Panc1 (cell line): ENCODE results near the gene NADK2.

Experiments used
- CTCF ChIP-seq: fragments of 450-650 bp; IDR thresholded peaks from 2 replicates; pipeline ENCODE4 v1.5.1; 2017; ENCODE audit warnings: mild to moderate bottlenecking
- POLR2AphosphoS5 ChIP-seq: IDR thresholded peaks from 2 replicates; pipeline ENCODE4 v1.6.1; 2012; ENCODE audit warnings: mild to moderate bottlenecking, low read depth, low read length, moderate library complexity
- TCF7L2 ChIP-seq: IDR thresholded peaks from 2 replicates; pipeline ENCODE4 v1.6.1; 2011; ENCODE audit warnings: mild to moderate bottlenecking, low read depth, low read length, inconsistent platforms

GRCh38 chr5:36237751-36238150, 4.0 kb downstream of the NADK2 start:
- TF ChIP-seq CTCF (no peak), POLR2AphosphoS5 (no peak), TCF7L2 (no peak)
